Vagina (tissue), 2 donors: ENCODE results near the gene IL9.

Source experiments
- CTCF ChIP-seq, 3 experiments: fragments of 450-650 bp in 2 of 3; fragments of 200-600 bp in 1 of 3; sonication (generic) in 1 of 3; IDR thresholded peaks; one replicate each; pipeline ENCODE4 v1.5.1; 2017 to 2019; ENCODE audit warnings: antibody characterized with exemption in 3 of 3, mild to moderate bottlenecking in 2 of 3, moderate library complexity in 2 of 3
- POLR2A ChIP-seq, 2 donors: fragments of 450-650 bp; IDR thresholded peaks; one replicate each; pipeline ENCODE4 v1.6.1; 2017; ENCODE audit warnings: antibody characterized with exemption in 2 of 2, mild to moderate bottlenecking in 2 of 2, moderate library complexity in 2 of 2

- TF ChIP-seq CTCF (IDR thresholded peaks at IDR 0.05) (no peak), POLR2A (IDR thresholded peaks at IDR 0.05) (no peak)
These were observed 18.0 kb downstream of the IL9 start for GRCh38 chr5:135877570-135878155.
